Cardiac muscle cell (in vitro differentiated cells and primary cell): Measurements from ENCODE around the gene ADGRG4. TPM values are rescaled to one million over a fixed set of nuclear protein-coding genes. Genes with fewer than 3 reads are reported as not detected.
"Not testable (repeated sequence)": the region's sequence is repeated elsewhere in the genome, so short reads cannot be mapped to it uniquely, and the experiment has no call there.

Source experiments
- DNase-seq, 2 donors: peaks; one replicate each; pipeline versions ENCODE4 v3.0.0 to v3.0.0-alpha.2; 2010 to 2017; ENCODE audit warnings: low read depth in 1 of 2, low spot score in 1 of 2
- H3K27ac ChIP-seq: fragments of 200-600 bp; sonication (generic); 2 replicates; pipeline ENCODE4 v1.5.1; 2016
- H3K27me3 ChIP-seq: fragments of 200-600 bp; sonication (generic); 2 replicates; pipeline ENCODE4 v1.6.0; 2016; ENCODE audit warnings: control low read depth
- H3K36me3 ChIP-seq: fragments of 200-600 bp; sonication (generic); 2 replicates; pipeline ENCODE4 v1.5.1; 2016; ENCODE audit warnings: control low read depth
- H3K4me1 ChIP-seq: fragments of 200-600 bp; sonication (generic); 2 replicates; pipeline ENCODE4 v1.8.1; 2017; ENCODE audit warnings: low read depth, mild to moderate bottlenecking, mixed run types
- H3K4me3 ChIP-seq: fragments of 200-600 bp; sonication (generic); 2 replicates; pipeline ENCODE4 v1.5.1; 2016; ENCODE audit warnings: mild to moderate bottlenecking
- H3K9me3 ChIP-seq: fragments of 200-600 bp; sonication (generic); 2 replicates; pipeline ENCODE4 v1.5.1; 2017; ENCODE audit warnings: low read depth, mild to moderate bottlenecking, control low read depth
- CTCF ChIP-seq: IDR thresholded peaks from 2 replicates; pipeline ENCODE4 v1.5.1; 2012; ENCODE audit warnings: low read depth, mild to moderate bottlenecking, low read length
- polyA plus RNA-seq: library from polyadenylated mRNA; unstranded; fragments of >200 nt; fragmentation: Nextera tagmentation; extraction: Ambion mirVana; gene quantifications from 2 replicates; pipeline ENCODE4 v1.2.1, GENCODE V29; 2016
- total RNA-seq: library from RNA; depleted of rRNA; stranded (reverse); fragments of >200 nt; gene quantifications from 2 replicates; pipeline ENCODE4 v1.2.3, GENCODE V29; 2016

Gene ADGRG4
- total and polyA plus RNA-seq, 2 experiments from 2014 or later = not detected

GRCh38 chrX:136275553-136275952 is 25.2 kb upstream of the ADGRG4 start:
- no peaks in the 10 kb centered on the region for H3K4me1 ChIP-seq
- no peaks in the 10 kb centered on the region for H3K36me3 ChIP-seq
- no peaks in the 10 kb centered on the region for H3K27me3 ChIP-seq
- DNase-seq = peak in 1 of 2 donors; percentile 5
- H3K4me3 ChIP-seq = no peak overlapping the region
- H3K9me3 ChIP-seq = no peaks in the 10 kb centered on the region
- no peak for TF ChIP-seq CTCF
- H3K27ac ChIP-seq = no peak overlapping the region

- H3K27ac ChIP-seq, H3K36me3 ChIP-seq, H3K4me3 ChIP-seq, H3K27me3 ChIP-seq, H3K4me1 ChIP-seq, H3K9me3 ChIP-seq, DNase-seq: not testable (repeated sequence)
Measured at GRCh38 chrX:136286375-136286774, 14.4 kb upstream of the ADGRG4 start.

DNA sequence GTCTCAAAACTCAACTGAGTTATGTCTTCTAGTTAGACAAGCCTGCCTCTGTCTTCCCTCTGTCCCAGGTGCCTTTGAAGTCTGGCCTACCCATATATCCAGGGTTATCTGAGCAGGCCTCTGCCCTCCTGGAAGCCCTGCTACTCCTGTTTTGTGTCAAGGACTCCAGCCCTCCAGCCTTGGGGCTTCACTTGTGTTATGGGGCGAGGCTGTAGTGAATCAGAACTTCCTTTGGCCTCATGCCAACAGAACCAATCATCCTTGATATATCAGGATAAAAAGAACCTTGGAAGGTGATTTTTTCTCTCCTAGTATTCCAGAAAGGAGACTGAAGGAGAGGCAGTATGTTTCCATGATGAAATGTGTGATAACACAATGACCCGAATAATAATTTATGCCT is 8.9 kb upstream of the ADGRG4 start:
- no peaks in the 10 kb centered on the region for H3K27me3 ChIP-seq
- H3K27ac ChIP-seq = no peak overlapping the region
- no peaks in the 10 kb centered on the region for H3K36me3 ChIP-seq
- no peaks in the 10 kb centered on the region for H3K9me3 ChIP-seq
- H3K4me3 ChIP-seq = no peak overlapping the region
- no peak for TF ChIP-seq CTCF
- no peaks in the 10 kb centered on the region for H3K4me1 ChIP-seq
- DNase-seq = no peak

DNA sequence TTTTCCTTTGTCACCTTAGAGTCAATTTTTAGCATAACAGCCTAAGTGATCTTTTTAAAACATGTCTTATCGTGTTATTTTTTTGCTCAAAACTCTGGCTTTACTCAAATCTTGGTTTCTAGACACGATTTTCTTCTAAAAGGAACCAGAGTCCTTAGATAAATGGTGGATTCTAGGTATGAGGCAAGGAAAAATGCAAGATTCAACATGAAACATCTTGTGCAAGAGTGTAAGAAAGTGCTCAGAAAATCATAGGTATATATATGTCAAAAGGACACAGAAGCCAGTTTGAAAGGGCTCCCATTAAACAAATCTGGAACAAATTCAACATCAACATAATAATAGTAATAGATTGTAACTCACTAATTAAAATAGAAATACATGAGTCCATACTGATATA is 8.1 kb upstream of the ADGRG4 start:
- DNase-seq = no peak
- no peak overlapping the region for H3K4me3 ChIP-seq
- TF ChIP-seq CTCF = no peak
- no peak overlapping the region for H3K27ac ChIP-seq
- H3K36me3 ChIP-seq = no peaks in the 10 kb centered on the region
- H3K27me3 ChIP-seq = no peaks in the 10 kb centered on the region
- H3K9me3 ChIP-seq = no peaks in the 10 kb centered on the region
- no peaks in the 10 kb centered on the region for H3K4me1 ChIP-seq

DNA sequence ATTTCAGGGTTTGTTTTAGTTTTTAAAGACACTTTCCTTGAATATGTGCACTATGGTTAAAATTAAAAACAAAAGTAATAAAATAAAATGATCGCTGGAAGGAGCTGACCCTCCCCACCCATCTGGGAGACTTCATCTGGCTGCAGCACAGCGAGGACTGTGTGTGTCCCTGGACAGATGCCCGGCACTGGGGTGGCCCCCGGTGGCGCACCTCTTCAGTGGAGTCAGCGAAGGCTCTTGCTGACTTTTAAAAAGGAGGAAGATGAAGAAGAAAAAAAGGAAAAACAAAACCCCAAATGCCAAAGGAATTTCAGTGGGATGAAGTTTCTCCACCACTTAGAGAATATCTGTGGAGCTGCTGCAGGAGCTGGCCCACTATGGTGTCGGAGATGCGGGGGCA is 5.4 kb upstream of the ADGRG4 start:
- Histone ChIP-seq H3K27ac (no peak overlapping the region), H3K4me3 (no peak overlapping the region), H3K4me1 (no peaks in the 10 kb centered on the region), H3K36me3 (no peaks in the 10 kb centered on the region), H3K9me3 (no peaks in the 10 kb centered on the region), H3K27me3 (no peaks in the 10 kb centered on the region)
- no peak for DNase-seq
- no peak for TF ChIP-seq CTCF

DNA sequence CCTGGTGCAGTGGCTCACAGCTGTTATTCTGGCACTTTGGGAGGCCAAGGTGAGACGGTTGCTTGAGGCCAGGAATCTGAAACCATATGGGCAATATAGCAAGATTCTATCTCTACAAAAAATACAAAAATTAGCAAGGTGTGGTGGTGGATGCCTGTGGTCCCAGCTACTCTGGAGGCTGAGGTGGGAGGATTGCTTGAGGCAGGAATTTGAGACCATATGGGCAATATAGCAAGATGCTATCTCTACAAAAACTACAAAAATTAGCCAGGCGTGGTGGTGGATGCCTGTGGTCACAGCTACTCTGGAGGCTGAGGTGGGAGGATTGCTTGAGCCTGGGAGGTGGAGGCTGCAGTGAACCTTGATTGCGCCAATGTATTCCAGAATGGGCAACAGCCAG is 2.3 kb downstream of the ADGRG4 start:
- H3K9me3 ChIP-seq = peaks cover 3% of the 10 kb centered on the region
- H3K4me3 ChIP-seq = no peak overlapping the region
- no peaks in the 10 kb centered on the region for H3K36me3 ChIP-seq
- DNase-seq = no peak
- H3K4me1 ChIP-seq = no peaks in the 10 kb centered on the region
- no peaks in the 10 kb centered on the region for H3K27me3 ChIP-seq
- no peak overlapping the region for H3K27ac ChIP-seq
- no peak for TF ChIP-seq CTCF
